Neural cell (in vitro differentiated cells): ENCODE data around the gene SLC22A16. TPM values are rescaled to one million over a fixed set of nuclear protein-coding genes. Genes with fewer than 3 reads are reported as not detected.
"Not testable (repeated sequence)": the region's sequence is repeated elsewhere in the genome, so short reads cannot be mapped to it uniquely, and the experiment has no call there.

Experiments
- H2AFZ ChIP-seq: fragments of 200-600, 300-800 bp; sonication (generic), shearing (Covaris generic); 2 replicates; pipeline ENCODE4 v1.6.0; 2014; ENCODE audit warnings: low read depth, mild to moderate bottlenecking, antibody characterized with exemption, low read length, moderate library complexity
- H3F3A ChIP-seq: fragments of 200-600 bp; shearing (Covaris generic); 2 replicates; pipeline ENCODE4 v1.6.1; 2016; ENCODE audit warnings: mild to moderate bottlenecking, moderate library complexity, mixed read lengths, antibody characterized with exemption, low read length; ENCODE audit not compliant: insufficient read depth, poor library complexity, severe bottlenecking
- H3K27ac ChIP-seq: fragments of 200-600, 300-800 bp; sonication (generic), shearing (Covaris generic); 2 replicates; pipeline ENCODE4 v1.5.1; 2014; ENCODE audit warnings: mild to moderate bottlenecking, low read length, moderate library complexity
- H3K27me3 ChIP-seq: fragments of 300-800, 200-600 bp; sonication (generic), shearing (Covaris generic); 2 replicates; pipeline ENCODE4 v1.6.0; 2014; ENCODE audit warnings: mild to moderate bottlenecking, low read depth, low read length, moderate library complexity; ENCODE audit not compliant: insufficient read depth
- H3K36me3 ChIP-seq: fragments of 300-800, 200-600 bp; sonication (generic), shearing (Covaris generic); 2 replicates; pipeline ENCODE4 v1.5.1; 2014; ENCODE audit warnings: mild to moderate bottlenecking, antibody characterized with exemption, low read length, moderate library complexity; ENCODE audit not compliant: insufficient read depth
- H3K4me2 ChIP-seq: fragments of 300-800, 200-600 bp; sonication (generic), shearing (Covaris generic); 2 replicates; pipeline ENCODE4 v1.6.0; 2014; ENCODE audit warnings: mild to moderate bottlenecking, low read length
- H3K4me3 ChIP-seq: fragments of 300-800, 200-600 bp; sonication (generic), shearing (Covaris generic); 2 replicates; pipeline ENCODE4 v1.5.1; 2014; ENCODE audit warnings: mild to moderate bottlenecking, low read length, moderate library complexity
- H3K79me2 ChIP-seq: fragments of 200-600 bp; shearing (Covaris generic); replicated peaks from 2 replicates; pipeline ENCODE4 v1.6.0; 2014; ENCODE audit warnings: mild to moderate bottlenecking, low read length, moderate library complexity; ENCODE audit not compliant: insufficient read depth
- H3K9ac ChIP-seq: fragments of 300-800, 200-600 bp; sonication (generic), shearing (Covaris generic); 2 replicates; pipeline ENCODE4 v1.6.1; 2016; ENCODE audit warnings: mild to moderate bottlenecking, low read length, mixed read lengths
- H3K9me2 ChIP-seq: fragments of 200-600 bp; shearing (Covaris generic); 2 replicates; pipeline ENCODE4 v1.6.1; 2016; ENCODE audit warnings: mild to moderate bottlenecking, low read length, mixed read lengths; ENCODE audit not compliant: insufficient read depth
- H3K9me3 ChIP-seq: fragments of 200-600, 300-800 bp; sonication (generic), shearing (Covaris generic); 2 replicates; pipeline ENCODE4 v1.6.1; 2016; ENCODE audit warnings: mild to moderate bottlenecking, mixed run types, low read length, moderate library complexity, mixed read lengths
- H4K20me1 ChIP-seq: fragments of 200-600 bp; shearing (Covaris generic); 2 replicates; pipeline ENCODE4 v1.6.1; 2016; ENCODE audit warnings: mild to moderate bottlenecking, mixed run types; ENCODE audit not compliant: insufficient read depth
- CTCF ChIP-seq: fragments of 450-650 bp; IDR thresholded peaks from 2 replicates; pipeline ENCODE4 v1.5.1; 2014; ENCODE audit warnings: antibody characterized with exemption, mild to moderate bottlenecking, moderate library complexity; ENCODE audit not compliant: poor library complexity, severe bottlenecking
- EP300 ChIP-seq: fragments of 450-650 bp; conservative IDR thresholded peaks from 2 replicates; pipeline ENCODE4 v1.6.1; 2014; ENCODE audit warnings: antibody characterized with exemption, mild to moderate bottlenecking, moderate library complexity; ENCODE audit not compliant: poor library complexity, severe bottlenecking
- EZH2 ChIP-seq: fragments of 200-600, 300-800 bp; shearing (Covaris generic), sonication (generic); IDR thresholded peaks from 2 replicates; pipeline ENCODE4 v1.6.1; 2014; ENCODE audit warnings: antibody characterized with exemption, low read length, borderline replicate concordance, mild to moderate bottlenecking; ENCODE audit not compliant: insufficient read depth, poor library complexity, severe bottlenecking
- MXI1 ChIP-seq: fragments of 450-650 bp; conservative IDR thresholded peaks from 2 replicates; pipeline ENCODE4 v1.6.1; 2014; ENCODE audit warnings: antibody characterized with exemption, mild to moderate bottlenecking; ENCODE audit not compliant: poor library complexity, severe bottlenecking
- POLR2AphosphoS5 ChIP-seq: IDR thresholded peaks from 2 replicates; pipeline ENCODE4 v1.6.1; 2012
- RAD21 ChIP-seq: fragments of 450-650 bp; conservative IDR thresholded peaks from 2 replicates; pipeline ENCODE4 v1.6.1; 2014; ENCODE audit warnings: antibody characterized with exemption, mild to moderate bottlenecking, moderate library complexity
- REST ChIP-seq: IDR thresholded peaks from 2 replicates; pipeline ENCODE4 v1.6.1; 2012; ENCODE audit warnings: borderline replicate concordance
- SMC3 ChIP-seq: fragments of 450-650 bp; conservative IDR thresholded peaks from 2 replicates; pipeline ENCODE4 v1.6.1; 2014; ENCODE audit warnings: antibody characterized with exemption, mild to moderate bottlenecking, moderate library complexity; ENCODE audit not compliant: poor library complexity
- TAF1 ChIP-seq: IDR thresholded peaks from 2 replicates; pipeline ENCODE4 v1.6.1; 2012; ENCODE audit warnings: low read depth
- polyA plus RNA-seq: library from polyadenylated mRNA; depleted of rRNA; stranded (reverse); fragments of >200 nt; gene quantifications from 2 replicates; pipeline ENCODE4 v1.2.3, GENCODE V29; 2014

SLC22A16 gene
- polyA plus RNA-seq, 1 donor from 2014 or later: not detected

- Histone ChIP-seq H3K9me3 (no peaks in the 10 kb centered on the region), H2AFZ (no peak overlapping the region), H3K4me2 (no peak overlapping the region), H3K27me3 (no peaks in the 10 kb centered on the region), H3K4me3 (no peak overlapping the region), H3F3A (no peaks in the 10 kb centered on the region), H3K36me3 (no peaks in the 10 kb centered on the region), H3K27ac (no peak overlapping the region), H3K9ac (no peak overlapping the region), H3K9me2 (no peaks in the 10 kb centered on the region), H4K20me1 (no peaks in the 10 kb centered on the region), H3K79me2 (no peaks in the 10 kb centered on the region)
- TF ChIP-seq CTCF: no peak
- no peak for TF ChIP-seq EP300
- TF ChIP-seq MXI1: no peak
- TF ChIP-seq TAF1: no peak
- no peak for TF ChIP-seq POLR2AphosphoS5
- TF ChIP-seq RAD21: no peak
- TF ChIP-seq SMC3: no peak
- no peak for TF ChIP-seq REST
Measured at GRCh38 chr6:110490110-110490509, 13.7 kb upstream of the SLC22A16 start.

GRCh38 chr6:110488606-110489190 lies 12.3 kb upstream of the SLC22A16 start:
- H3K9ac ChIP-seq: no peak overlapping the region
- H3K4me2 ChIP-seq: no peak overlapping the region
- no peaks in the 10 kb centered on the region for H4K20me1 ChIP-seq
- H3K27ac ChIP-seq: no peak overlapping the region
- H2AFZ ChIP-seq: no peak overlapping the region
- no peaks in the 10 kb centered on the region for H3K9me3 ChIP-seq
- no peaks in the 10 kb centered on the region for H3K9me2 ChIP-seq
- no peaks in the 10 kb centered on the region for H3K79me2 ChIP-seq
- H3F3A ChIP-seq: no peaks in the 10 kb centered on the region
- H3K4me3 ChIP-seq: no peak overlapping the region
- no peaks in the 10 kb centered on the region for H3K27me3 ChIP-seq
- TF ChIP-seq REST (no peak), EZH2 (no peak), CTCF (no peak), TAF1 (no peak)
- no peaks in the 10 kb centered on the region for H3K36me3 ChIP-seq

GRCh38 chr6:110487968-110488381 lies 11.6 kb upstream of the SLC22A16 start:
- H3K4me3 ChIP-seq, H3K27me3 ChIP-seq, H3K9ac ChIP-seq: not testable (repeated sequence)

More at GRCh38 chr6:110487968-110488381, 11.6 kb upstream of the SLC22A16 start:
- H3K4me2 ChIP-seq, H3K79me2 ChIP-seq, H3K27ac ChIP-seq, H3K9me3 ChIP-seq, H3F3A ChIP-seq, H3K36me3 ChIP-seq, H2AFZ ChIP-seq, H4K20me1 ChIP-seq, H3K9me2 ChIP-seq: not testable (repeated sequence)
